ENCODE results near the gene OR8B12.
A peak's percentile ranks its signal among the peaks of the same experiment; 100 is the strongest.

Gene OR8B12

GRCh38 chr11:124543554-124543953, at the start of gene OR8B12:
Gene OR8B12 (minus strand): TSS chr11:124543654. CDS start chr11:124543654, 0 bp downstream.
- no peak for FAIRE-seq

GRCh38 chr11:124592627-124593026, 49.2 kb upstream of the OR8B12 start:
- FAIRE-seq = no peak

- FAIRE-seq = no peak
Measured at GRCh38 chr11:124591430-124591829, 48.0 kb upstream of the OR8B12 start.

- FAIRE-seq = peak; percentile 97
Measured at GRCh38 chr11:124586238-124586860, 42.9 kb upstream of the OR8B12 start.

GRCh38 chr11:124584681-124585372, 41.4 kb upstream of the OR8B12 start:
- FAIRE-seq = no peak

- FAIRE-seq = no peak
Measured at GRCh38 chr11:124583781-124584180, 40.3 kb upstream of the OR8B12 start.

- FAIRE-seq = no peak
Measured at GRCh38 chr11:124582565-124582964, 39.1 kb upstream of the OR8B12 start.

GRCh38 chr11:124581817-124582216, 38.4 kb upstream of the OR8B12 start:
- FAIRE-seq = no peak

- FAIRE-seq = no peak
Measured at GRCh38 chr11:124578761-124579160, 35.3 kb upstream of the OR8B12 start.

GRCh38 chr11:124577716-124578427, 34.4 kb upstream of the OR8B12 start:
- FAIRE-seq = no peak

GRCh38 chr11:124570160-124570559, 26.7 kb upstream of the OR8B12 start:
- FAIRE-seq = no peak

- FAIRE-seq = no peak
Measured at GRCh38 chr11:124569697-124570096, 26.2 kb upstream of the OR8B12 start, which contains the start of gene OR8A1. Gene OR8A1 (plus strand): TSS chr11:124569997. CDS start chr11:124570120, 123 bp downstream.

- FAIRE-seq = no peak
Measured at GRCh38 chr11:124556828-124557227, 13.4 kb upstream of the OR8B12 start.

- no peak for FAIRE-seq
Measured at GRCh38 chr11:124551987-124552386, 8.5 kb upstream of the OR8B12 start.

- no peak for FAIRE-seq
Measured at GRCh38 chr11:124551189-124551588, 7.7 kb upstream of the OR8B12 start.

GRCh38 chr11:124543145-124543544, 309 bp downstream of the OR8B12 start:
- no peak for FAIRE-seq

- FAIRE-seq = no peak
Measured at GRCh38 chr11:124541204-124541603, 2.2 kb downstream of the OR8B12 start.

GRCh38 chr11:124538019-124538418, 5.4 kb downstream of the OR8B12 start:
- FAIRE-seq = no peak

GRCh38 chr11:124536520-124536919, 6.9 kb downstream of the OR8B12 start:
- FAIRE-seq = no peak

GRCh38 chr11:124535552-124536232, 7.8 kb downstream of the OR8B12 start:
- no peak for FAIRE-seq

GRCh38 chr11:124534051-124534450, 9.4 kb downstream of the OR8B12 start:
- FAIRE-seq = no peak

- FAIRE-seq = no peak
Measured at GRCh38 chr11:124533626-124534025, 9.8 kb downstream of the OR8B12 start.

- no peak for FAIRE-seq
Measured at GRCh38 chr11:124520550-124520854, 23.0 kb downstream of the OR8B12 start.

Data from A204.1 (cell line).